Measurements from ENCODE around the gene ELANE. TPM values are rescaled to one million over a fixed set of nuclear protein-coding genes. Genes with fewer than 3 reads are reported as not detected.

The ELANE gene
- total RNA-seq, 4 donors from 2014 or later, result 0.51 to 1.9 TPM; not detected in 2

DNA sequence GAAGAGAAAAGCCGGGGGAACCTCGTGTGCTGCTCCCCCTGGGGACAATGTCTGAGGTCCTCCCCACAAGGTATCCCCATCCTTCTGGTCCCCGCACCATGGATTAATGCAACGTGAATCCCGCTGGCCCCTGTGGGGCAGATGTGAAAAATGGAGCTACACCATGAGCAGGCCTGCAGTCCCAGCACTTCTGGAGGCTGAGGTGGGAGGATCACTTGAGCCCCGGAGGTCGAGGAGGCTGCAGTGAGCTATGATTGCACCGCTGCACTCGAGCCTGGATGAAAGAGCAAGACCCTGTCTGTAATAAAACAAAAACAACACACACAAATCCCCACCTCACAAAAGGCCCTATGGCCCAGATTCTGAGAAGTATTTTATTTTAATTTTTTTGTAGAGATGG lies 6.2 kb downstream of the ELANE start:
- DNase-seq (ENCODE audit: low spot score in 2 of 2), result no peak
- intact Hi-C loops (cut with DNase I; ENCODE audit: low total_unique reads), result loop anchor here (2.0 to 10.0 kb wide), 2 partner anchors 63 to 127 kb away; partner anchors contain the start of gene WDR18
- 77 to 85% methylated on average over 9 of the region's 9 CpGs for WGBS, 2 donors
- TF ChIP-seq POLR2A (IDR thresholded peaks at IDR 0.05), result no peak
- TF ChIP-seq, protein P1, sequence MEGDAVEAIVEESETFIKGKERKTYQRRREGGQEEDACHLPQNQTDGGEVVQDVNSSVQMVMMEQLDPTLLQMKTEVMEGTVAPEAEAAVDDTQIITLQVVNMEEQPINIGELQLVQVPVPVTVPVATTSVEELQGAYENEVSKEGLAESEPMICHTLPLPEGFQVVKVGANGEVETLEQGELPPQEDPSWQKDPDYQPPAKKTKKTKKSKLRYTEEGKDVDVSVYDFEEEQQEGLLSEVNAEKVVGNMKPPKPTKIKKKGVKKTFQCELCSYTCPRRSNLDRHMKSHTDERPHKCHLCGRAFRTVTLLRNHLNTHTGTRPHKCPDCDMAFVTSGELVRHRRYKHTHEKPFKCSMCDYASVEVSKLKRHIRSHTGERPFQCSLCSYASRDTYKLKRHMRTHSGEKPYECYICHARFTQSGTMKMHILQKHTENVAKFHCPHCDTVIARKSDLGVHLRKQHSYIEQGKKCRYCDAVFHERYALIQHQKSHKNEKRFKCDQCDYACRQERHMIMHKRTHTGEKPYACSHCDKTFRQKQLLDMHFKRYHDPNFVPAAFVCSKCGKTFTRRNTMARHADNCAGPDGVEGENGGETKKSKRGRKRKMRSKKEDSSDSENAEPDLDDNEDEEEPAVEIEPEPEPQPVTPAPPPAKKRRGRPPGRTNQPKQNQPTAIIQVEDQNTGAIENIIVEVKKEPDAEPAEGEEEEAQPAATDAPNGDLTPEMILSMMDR (IDR thresholded peaks at IDR 0.05), result no peak
- no peak overlapping the region for H3K4me3 ChIP-seq (ENCODE audit: low read depth, poor library complexity, severe bottlenecking)

DNA sequence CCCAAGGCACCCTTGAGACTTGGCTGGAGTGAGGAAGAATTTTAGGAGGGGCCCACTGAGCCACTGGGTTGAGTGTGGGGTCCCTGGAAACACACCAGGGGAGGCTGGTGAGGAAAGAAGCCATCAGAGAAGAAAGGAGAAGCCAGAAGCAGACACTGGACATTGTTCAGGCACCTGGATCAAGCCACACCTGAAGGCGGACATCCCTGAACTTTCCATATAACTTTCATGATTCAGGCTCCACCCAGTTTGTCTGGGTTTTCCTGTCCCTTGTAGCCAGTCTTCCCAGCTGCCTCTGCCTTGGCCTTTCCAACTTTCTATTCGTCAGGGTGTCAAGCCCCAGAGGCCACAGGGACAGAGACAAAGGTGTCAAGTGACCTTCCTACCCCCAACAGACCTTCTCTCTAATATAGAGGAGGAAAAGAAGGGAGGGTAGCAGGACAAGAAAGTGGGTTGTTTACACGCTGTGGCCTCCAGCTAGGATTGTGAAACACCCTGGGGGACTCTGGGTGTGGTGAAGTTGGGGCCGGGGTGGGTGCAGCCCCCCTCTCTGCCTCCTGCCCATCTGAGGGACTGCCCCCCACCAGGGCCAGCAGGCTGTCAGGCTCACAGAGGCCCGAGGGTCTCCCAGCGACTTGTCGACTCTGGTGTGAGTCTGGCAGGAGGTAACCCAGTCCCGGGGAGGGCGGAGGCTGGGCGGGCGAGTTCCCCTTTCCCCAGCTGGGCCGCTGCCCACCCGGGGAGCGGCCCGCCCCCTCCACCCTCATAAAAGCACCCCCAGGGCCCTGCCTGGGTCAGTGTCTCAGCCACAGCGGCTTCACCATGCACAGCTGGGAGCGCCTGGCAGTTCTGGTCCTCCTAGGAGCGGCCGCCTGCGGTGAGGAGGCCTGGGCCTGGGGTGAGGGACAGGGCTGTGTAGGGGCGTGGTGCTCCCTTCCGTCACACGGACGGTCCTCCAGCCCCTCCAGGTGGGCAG lies 7.1 kb downstream of the ELANE start, which contains the start of gene CFD:
Gene CFD (plus strand): TSS at position 797 of the 976 bp plus-strand sequence. CDS start 26 bp downstream, at position 823.
- WGBS, 2 donors, result 24 to 36% methylated on average over 11 to 13 of the region's 24 CpGs
- H3K4me3 ChIP-seq (ENCODE audit: low read depth, poor library complexity, severe bottlenecking), result peak within 1 kb of the TSS; percentile 22
- intact Hi-C loops (cut with DNase I; ENCODE audit: low total_unique reads), result loop anchor here (2.0 to 10.0 kb wide), 2 partner anchors 62 to 126 kb away; partner anchors contain the start of gene WDR18
- peak in 1 of 2 donors; percentile 63 for TF ChIP-seq POLR2A (IDR thresholded peaks at IDR 0.05)
- TF ChIP-seq, protein P1 (IDR thresholded peaks at IDR 0.05), result no peak
- DNase-seq (ENCODE audit: low spot score in 2 of 2), result peak; percentile 73 to 96

DNA sequence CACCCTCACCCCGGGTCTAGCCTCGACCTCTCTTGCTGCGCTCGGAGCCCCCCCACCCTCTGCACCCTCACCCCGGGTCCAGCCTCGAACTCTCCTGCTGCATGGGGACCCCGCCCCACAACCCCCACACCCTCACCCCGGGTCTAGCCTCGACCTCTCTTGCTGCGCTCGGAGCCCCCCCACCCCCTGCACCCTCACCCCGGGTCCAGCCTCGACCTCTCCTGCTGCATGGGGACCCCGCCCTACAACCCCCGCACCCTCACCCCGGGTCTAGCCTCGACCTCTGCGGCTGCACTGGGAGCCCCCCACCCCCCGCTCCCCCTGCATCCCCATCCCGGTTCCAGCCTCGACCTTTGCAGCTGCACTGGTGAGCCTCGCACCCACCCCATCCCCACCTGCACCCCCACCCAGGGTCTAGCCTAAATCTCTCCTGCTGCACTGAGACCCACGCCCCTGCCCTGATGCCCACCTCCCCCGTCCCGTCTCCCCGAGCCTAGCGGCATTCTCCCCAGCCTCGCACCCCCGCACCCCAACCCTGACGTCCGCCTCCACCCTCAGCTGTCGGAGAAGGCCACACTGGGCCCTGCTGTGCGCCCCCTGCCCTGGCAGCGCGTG lies 9.1 kb downstream of the ELANE start:
- intact Hi-C loops (cut with DNase I; ENCODE audit: low total_unique reads), result loop anchor here (1.0 kb wide), 1 partner anchor 28 kb away; no protein-coding TSS in a partner anchor
- WGBS, 2 donors, result 45 to 61% methylated on average over 15 to 29 of the region's 35 CpGs
- no peak overlapping the region for H3K4me3 ChIP-seq (ENCODE audit: low read depth, poor library complexity, severe bottlenecking)
- DNase-seq (ENCODE audit: low spot score in 2 of 2), result no peak
- TF ChIP-seq, protein P1 (IDR thresholded peaks at IDR 0.05), result no peak
- TF ChIP-seq POLR2A (IDR thresholded peaks at IDR 0.05), result no peak

DNA sequence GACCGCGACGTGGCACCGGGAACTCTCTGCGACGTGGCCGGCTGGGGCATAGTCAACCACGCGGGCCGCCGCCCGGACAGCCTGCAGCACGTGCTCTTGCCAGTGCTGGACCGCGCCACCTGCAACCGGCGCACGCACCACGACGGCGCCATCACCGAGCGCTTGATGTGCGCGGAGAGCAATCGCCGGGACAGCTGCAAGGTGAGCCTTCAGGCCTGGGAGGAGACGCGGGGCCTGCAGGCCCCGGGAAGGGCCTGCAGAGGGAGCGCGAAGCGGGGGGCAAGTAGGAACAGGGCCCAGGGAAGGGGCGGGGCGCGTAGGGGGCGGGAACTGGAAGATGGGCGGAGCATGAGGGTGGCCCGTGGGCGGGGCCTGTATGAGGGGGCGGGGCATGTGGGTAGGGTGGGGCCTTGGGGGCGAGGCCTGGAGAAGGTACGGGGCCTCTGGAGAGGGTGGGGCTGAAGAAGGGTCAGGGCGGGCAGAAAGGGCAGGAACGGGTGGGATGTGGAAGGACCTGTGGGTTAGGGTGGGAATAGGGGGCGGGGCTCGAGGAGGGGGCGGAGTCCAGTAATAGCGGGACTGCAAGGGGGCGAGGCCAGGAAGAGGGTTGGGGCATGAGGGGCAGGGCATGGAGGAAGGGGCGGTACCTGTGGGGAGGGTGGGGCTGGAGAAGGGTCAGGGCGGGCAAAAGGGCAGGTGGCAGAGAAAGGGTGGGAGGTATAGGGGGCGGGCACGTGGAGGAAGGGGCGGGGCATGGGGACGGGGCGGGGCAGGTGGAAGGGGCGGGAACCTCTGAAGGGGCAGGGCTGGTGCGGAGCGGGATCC lies 9.9 kb downstream of the ELANE start:
- H3K4me3 ChIP-seq (ENCODE audit: low read depth, poor library complexity, severe bottlenecking), result no peak overlapping the region
- intact Hi-C loops (cut with DNase I; ENCODE audit: low total_unique reads), result loop anchor here (1.0 kb wide), 1 partner anchor 29 kb away; no protein-coding TSS in a partner anchor
- TF ChIP-seq POLR2A (IDR thresholded peaks at IDR 0.05), result no peak
- DNase-seq (ENCODE audit: low spot score in 2 of 2), result no peak
- 17 to 18% methylated on average over 27 to 56 of the region's 60 CpGs for WGBS, 2 donors

DNA sequence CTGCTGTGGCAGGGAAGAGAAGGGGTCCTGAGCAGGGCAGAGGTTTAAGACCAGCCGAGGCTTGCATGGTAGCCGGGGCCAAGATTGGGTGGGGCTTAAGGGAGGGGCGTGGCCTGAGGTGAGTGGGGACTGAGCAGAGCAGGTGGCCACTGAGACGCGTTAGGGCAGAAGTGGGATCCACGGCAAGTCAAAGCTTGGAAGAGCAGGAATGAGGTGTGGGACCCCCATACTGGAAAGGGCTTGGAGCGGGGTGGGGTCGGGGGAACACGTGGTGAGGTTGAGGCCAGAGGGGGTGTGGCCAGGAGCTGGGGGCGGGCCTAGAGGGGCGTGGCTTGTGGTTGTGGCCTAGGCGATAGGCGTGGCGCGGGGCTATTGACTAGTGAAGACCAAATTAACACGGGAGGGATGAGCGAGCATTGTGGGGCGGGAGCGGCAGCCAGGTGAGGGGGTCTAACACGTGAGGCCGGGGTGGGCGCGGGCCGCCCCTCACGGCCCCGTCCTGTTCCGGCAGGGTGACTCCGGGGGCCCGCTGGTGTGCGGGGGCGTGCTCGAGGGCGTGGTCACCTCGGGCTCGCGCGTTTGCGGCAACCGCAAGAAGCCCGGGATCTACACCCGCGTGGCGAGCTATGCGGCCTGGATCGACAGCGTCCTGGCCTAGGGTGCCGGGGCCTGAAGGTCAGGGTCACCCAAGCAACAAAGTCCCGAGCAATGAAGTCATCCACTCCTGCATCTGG lies 10.6 kb downstream of the ELANE start:
- intact Hi-C loops (cut with DNase I; ENCODE audit: low total_unique reads), result no loop called here
- H3K4me3 ChIP-seq (ENCODE audit: low read depth, poor library complexity, severe bottlenecking), result no peak overlapping the region
- peak; percentile 69 to 94 for DNase-seq (ENCODE audit: low spot score in 2 of 2)
- TF ChIP-seq POLR2A (IDR thresholded peaks at IDR 0.05), result no peak
- TF ChIP-seq, protein P1 (IDR thresholded peaks at IDR 0.05), result no peak
- WGBS, 2 donors, result 19 to 29% methylated on average over 38 to 41 of the region's 48 CpGs
